ENCODE results near the gene ZSCAN2.
"Not testable (repeated sequence)": the region's sequence is repeated elsewhere in the genome, so short reads cannot be mapped to it uniquely, and the experiment has no call there.

GRCh38 chr15:84579261-84579721 is 21.5 kb upstream of the ZSCAN2 start:
- TF ChIP-seq CTCF, POLR2AphosphoS5, POLR2A (IDR thresholded peaks at IDR 0.05): not testable (repeated sequence)

All from upper lobe of left lung (tissue), 4 donors.